Measurements from ENCODE around the gene FKBP8. TPM values are rescaled to one million over a fixed set of nuclear protein-coding genes. Genes with fewer than 3 reads are reported as not detected.
A peak's percentile ranks its signal among the peaks of the same experiment; 100 is the strongest.

Gene FKBP8
- total RNA-seq, 1 experiment from 2014 or later: 345 TPM

- Mint-ChIP-seq H3K4me1 (peaks cover 15% of the 10 kb centered on the region), H3K27me3 (ENCODE audit: low read depth) (no peaks in the 10 kb centered on the region), H3K9me3 (no peaks in the 10 kb centered on the region), H3K36me3 (no peaks in the 10 kb centered on the region), H3K4me3 (no peak overlapping the region), H3K27ac (peak overlapping the region; percentile 74)
- ATAC-seq (no peak), DNase-seq (ENCODE audit: low spot score) (no peak)
- no peak for TF ChIP-seq SOX15 (CRISPR knock-in tag; IDR thresholded peaks at IDR 0.05)
- TF ChIP-seq IRF1 (CRISPR knock-in tag; IDR thresholded peaks at IDR 0.05): no peak
- no peak for TF ChIP-seq ZSCAN18 (CRISPR knock-in tag; IDR thresholded peaks at IDR 0.05)
- TF ChIP-seq ZNF532 (CRISPR knock-in tag; IDR thresholded peaks at IDR 0.05; ENCODE audit: borderline replicate concordance): no peak
- TF ChIP-seq GABPB1 (CRISPR knock-in tag; IDR thresholded peaks at IDR 0.05): no peak
- no peak for TF ChIP-seq IRF2 (CRISPR knock-in tag; IDR thresholded peaks at IDR 0.05; ENCODE audit: borderline replicate concordance, low read depth)
- TF ChIP-seq NFATC4 (CRISPR knock-in tag; IDR thresholded peaks at IDR 0.05): no peak
- no peak for TF ChIP-seq FOXJ3 (CRISPR knock-in tag; IDR thresholded peaks at IDR 0.05; ENCODE audit: borderline replicate concordance)
- no peak for TF ChIP-seq USF2 (CRISPR knock-in tag; IDR thresholded peaks at IDR 0.05)
- no peak for TF ChIP-seq FOXP4 (CRISPR knock-in tag; IDR thresholded peaks at IDR 0.05)
- no peak for TF ChIP-seq ZNF671 (CRISPR knock-in tag; IDR thresholded peaks at IDR 0.05)
- TF ChIP-seq ZNF219 (CRISPR knock-in tag; IDR thresholded peaks at IDR 0.05; ENCODE audit: borderline replicate concordance): no peak
- ChIA-PET POLR2A (no interaction called here), CTCF (interaction anchor here (0.5 to 4.5 kb wide), 11 partner anchors 8 to 133 kb away, joined by 3 to 26 read pairs (median 5); partner anchors contain the start of gene FKBP8)
Observed at GRCh38 chr19:18496167-18496979, 47.0 kb downstream of the FKBP8 start.

- Mint-ChIP-seq H3K36me3 (no peaks in the 10 kb centered on the region), H3K4me3 (no peak overlapping the region), H3K9me3 (no peaks in the 10 kb centered on the region), H3K27me3 (ENCODE audit: low read depth) (no peaks in the 10 kb centered on the region), H3K27ac (peak overlapping the region; percentile 74), H3K4me1 (peaks cover 14% of the 10 kb centered on the region)
- ChIA-PET CTCF (interaction anchor here (0.9 to 4.5 kb wide), 7 partner anchors 10 to 63 kb away, joined by 3 to 26 read pairs (median 5); no protein-coding TSS in a partner anchor), POLR2A (no interaction called here)
- ATAC-seq (peak; percentile 68), DNase-seq (ENCODE audit: low spot score) (no peak)
- no peak for TF ChIP-seq ZNF416 (CRISPR knock-in tag; IDR thresholded peaks at IDR 0.05)
- TF ChIP-seq RORB (CRISPR knock-in tag; IDR thresholded peaks at IDR 0.05): no peak
- TF ChIP-seq SP1 (CRISPR knock-in tag; conservative IDR thresholded peaks at IDR 0.05): no peak
- no peak for TF ChIP-seq USF2 (CRISPR knock-in tag; IDR thresholded peaks at IDR 0.05)
- TF ChIP-seq FOXJ3 (CRISPR knock-in tag; IDR thresholded peaks at IDR 0.05; ENCODE audit: borderline replicate concordance): no peak
- no peak for TF ChIP-seq ESRRA (CRISPR knock-in tag; IDR thresholded peaks at IDR 0.05; ENCODE audit: borderline replicate concordance)
- TF ChIP-seq RELA (CRISPR knock-in tag; IDR thresholded peaks at IDR 0.05; ENCODE audit: borderline replicate concordance): no peak
- no peak for TF ChIP-seq JAZF1 (CRISPR knock-in tag; IDR thresholded peaks at IDR 0.05)
- no peak for TF ChIP-seq ERG (CRISPR knock-in tag; IDR thresholded peaks at IDR 0.05)
- no peak for TF ChIP-seq NFATC4 (CRISPR knock-in tag; IDR thresholded peaks at IDR 0.05)
- TF ChIP-seq IRF1 (CRISPR knock-in tag; IDR thresholded peaks at IDR 0.05): no peak
Observed at GRCh38 chr19:18495204-18495911, 48.0 kb downstream of the FKBP8 start.

All from WTC11 (cell line).